GM12878 (cell line): ENCODE data around the gene FDX1.

Experiments
- ATF2 ChIP-seq: IDR thresholded peaks from 2 replicates; pipeline ENCODE4 v1.6.1; 2012; ENCODE audit warnings: low read length, inconsistent platforms
- BRCA1 ChIP-seq: IDR thresholded peaks from 2 replicates; pipeline ENCODE4 v1.6.1; 2011; ENCODE audit warnings: low read depth, low read length, improper control_type of control experiment
- CREB1 ChIP-seq: IDR thresholded peaks from 2 replicates; pipeline ENCODE4 v1.6.1; 2012; ENCODE audit warnings: low read depth, mild to moderate bottlenecking, inconsistent platforms
- CTCF ChIP-seq, 3 experiments: IDR thresholded peaks in 2 of 3; conservative IDR thresholded peaks in 1 of 3; 2 replicates each; pipeline ENCODE4 v1.5.1; 2011; ENCODE audit warnings: low read depth in 3 of 3, low read length in 3 of 3, mild to moderate bottlenecking in 3 of 3, control low read depth in 2 of 3, moderate library complexity in 2 of 3, inconsistent platforms in 1 of 3, mixed read lengths in 1 of 3; ENCODE audit not compliant: control insufficient read depth in 2 of 3, insufficient read depth in 1 of 3; ENCODE audit errors: extremely low read depth in 1 of 3
- NR2C2 ChIP-seq: IDR thresholded peaks from 2 replicates; pipeline ENCODE4 v1.6.1; 2011; ENCODE audit warnings: borderline replicate concordance, low read depth; ENCODE audit not compliant: control insufficient read depth, insufficient read length
- PRDM15 ChIP-seq: fragments of 450-650 bp; formaldehyde crosslinking; IDR thresholded peaks from 2 replicates; pipeline ENCODE4 v1.4.0; 2020; ENCODE audit warnings: mild to moderate bottlenecking, moderate library complexity
- RFX5 ChIP-seq: IDR thresholded peaks from 2 replicates; pipeline ENCODE4 v1.6.1; 2011; ENCODE audit warnings: low read depth, low read length, improper control_type of control experiment
- ZBTB40 ChIP-seq: fragments of 450-650 bp; IDR thresholded peaks from 2 replicates; pipeline ENCODE4 v1.6.1; 2016; ENCODE audit warnings: mild to moderate bottlenecking, moderate library complexity, borderline replicate concordance

GRCh38 chr11:110467556-110467955, 37.8 kb downstream of the FDX1 start:
- TF ChIP-seq RFX5 (no peak), PRDM15 (CRISPR knock-in tag) (no peak), CREB1 (no peak), ATF2 (no peak), CTCF (IDR thresholded peaks at IDR 0.05 in 2 of 3, conservative IDR thresholded peaks at IDR 0.05 in 1 of 3; ENCODE audit: control insufficient read depth in 2 of 3, extremely low read depth in 1 of 3, insufficient read depth in 1 of 3, low read depth in 3 of 3, low read length in 3 of 3) (no peak), ZBTB40 (no peak), NR2C2 (no peak), BRCA1 (no peak)
